ENCODE measurements around the gene PCDH15.

Gene PCDH15

DNA sequence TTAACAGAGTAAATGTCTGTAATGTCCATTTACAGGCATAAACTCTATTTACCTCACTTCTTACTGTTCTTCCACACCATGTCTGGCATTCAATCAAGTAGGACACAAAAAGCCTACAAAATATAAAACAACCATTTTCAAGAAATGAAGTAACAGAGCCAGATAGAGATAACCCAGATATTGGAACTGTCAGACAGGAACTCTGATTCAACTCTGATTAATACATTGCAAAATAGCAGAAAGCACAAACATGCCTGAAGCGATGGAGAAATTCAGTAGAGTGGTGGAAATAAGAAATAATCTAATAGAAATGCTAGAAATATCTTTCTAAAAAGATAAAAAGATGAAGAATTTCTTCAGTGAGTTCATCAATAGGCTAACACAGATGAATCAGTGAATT lies 964.4 kb downstream of the PCDH15 start:
- no peak for DNase-seq

DNA sequence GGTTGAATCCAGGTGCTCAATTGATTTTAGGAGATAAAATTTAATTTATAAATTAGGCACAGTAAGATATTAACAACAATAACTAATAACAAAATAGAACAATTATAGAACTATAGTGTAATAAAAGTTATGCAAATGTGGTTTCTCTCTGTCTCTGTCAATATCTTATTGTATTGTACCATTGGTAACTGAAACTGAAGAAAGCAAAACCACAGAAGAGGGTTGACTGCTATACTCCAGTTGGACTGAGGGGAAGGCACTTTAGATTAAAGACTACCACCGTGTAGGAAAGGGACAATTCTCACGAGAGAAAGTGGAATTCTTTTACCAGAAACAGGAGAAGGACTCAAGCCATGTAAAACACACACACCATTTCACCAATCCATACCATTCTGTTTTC lies 967.1 kb downstream of the PCDH15 start:
- DNase-seq = no peak

DNA sequence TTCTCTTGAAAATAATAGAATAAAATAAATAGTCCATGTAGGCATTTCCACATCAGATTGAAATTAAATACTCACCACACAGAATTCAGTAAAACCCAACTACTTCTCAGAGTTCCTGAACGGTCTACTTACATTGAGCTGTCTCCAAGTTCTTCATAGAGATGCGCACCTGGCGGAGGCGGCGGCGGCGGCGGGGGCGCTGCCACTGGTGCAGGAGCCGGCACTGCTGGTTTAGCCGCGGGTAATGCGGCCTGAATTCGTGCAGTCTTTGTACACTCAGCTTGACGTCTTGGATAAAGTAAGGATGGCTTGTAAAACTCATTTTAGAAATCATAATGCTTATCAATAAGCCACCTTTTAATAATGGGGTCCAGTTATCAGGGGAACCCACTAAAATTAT lies 973.8 kb downstream of the PCDH15 start:
- no peak for DNase-seq

DNA sequence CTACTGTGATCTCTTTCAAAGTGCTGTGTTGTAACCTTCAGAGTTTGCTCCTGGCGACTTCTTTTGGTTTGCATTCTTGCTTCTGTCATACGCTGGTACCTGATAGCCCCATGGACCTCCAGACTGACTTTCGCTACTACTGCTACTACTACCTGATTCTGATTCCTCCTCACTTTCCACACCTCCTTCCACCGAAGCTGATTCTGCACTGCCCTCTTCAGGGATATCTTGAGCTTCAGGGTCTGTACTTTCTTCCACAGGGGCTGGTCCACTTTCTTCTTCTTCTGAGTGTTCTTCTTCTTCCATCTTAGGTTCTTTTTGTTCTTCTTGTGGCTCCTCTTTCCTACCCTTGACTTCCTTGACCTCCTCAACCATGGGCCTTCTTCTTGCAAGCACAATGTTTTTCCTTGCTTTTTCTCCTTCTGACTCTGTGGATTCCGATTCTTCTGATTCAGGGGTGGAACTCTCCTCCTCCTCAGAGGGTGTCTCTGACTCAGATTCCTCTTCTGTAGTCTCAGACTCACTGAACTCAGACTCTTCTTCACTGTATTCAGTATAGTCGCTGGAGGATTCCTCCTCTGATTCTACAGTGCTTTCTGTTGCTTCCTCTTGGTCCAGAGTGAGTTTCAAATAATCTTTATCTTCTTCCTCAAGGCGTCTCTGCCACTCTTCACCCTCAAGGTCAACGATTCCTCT lies 992.2 kb downstream of the PCDH15 start:
- DNase-seq = no peak

DNA sequence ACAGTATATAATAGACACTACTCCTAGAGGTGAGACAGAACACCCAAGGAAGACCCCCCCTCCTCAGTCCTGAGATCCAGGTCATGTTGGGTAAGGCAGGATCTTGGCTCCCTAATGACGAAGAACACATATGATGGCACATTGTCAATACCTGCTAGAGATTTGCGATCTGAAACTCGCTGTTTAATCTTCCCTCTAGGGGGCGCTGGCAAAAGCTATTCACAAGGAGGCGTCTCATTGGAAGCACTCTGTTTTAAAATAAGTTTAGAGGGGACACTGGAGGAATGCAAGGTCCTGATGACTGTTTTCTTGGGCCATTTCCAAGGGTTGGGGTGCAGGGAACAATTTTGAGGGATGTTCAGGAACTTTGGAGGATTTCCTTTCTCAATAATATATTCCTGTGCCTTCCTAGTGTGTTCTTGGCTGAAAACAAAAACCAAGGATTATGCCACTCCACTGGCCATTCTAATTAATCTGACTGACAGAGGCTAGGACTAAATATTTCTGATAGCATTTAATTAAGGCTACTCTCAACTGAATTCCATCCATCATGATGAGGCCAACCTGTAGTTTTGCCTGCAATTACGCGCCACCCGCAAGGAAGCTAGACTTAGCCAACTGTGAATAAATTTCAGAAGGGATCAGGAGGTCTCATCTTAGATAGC lies 1014.7 kb downstream of the PCDH15 start:
- no peak for DNase-seq

DNA sequence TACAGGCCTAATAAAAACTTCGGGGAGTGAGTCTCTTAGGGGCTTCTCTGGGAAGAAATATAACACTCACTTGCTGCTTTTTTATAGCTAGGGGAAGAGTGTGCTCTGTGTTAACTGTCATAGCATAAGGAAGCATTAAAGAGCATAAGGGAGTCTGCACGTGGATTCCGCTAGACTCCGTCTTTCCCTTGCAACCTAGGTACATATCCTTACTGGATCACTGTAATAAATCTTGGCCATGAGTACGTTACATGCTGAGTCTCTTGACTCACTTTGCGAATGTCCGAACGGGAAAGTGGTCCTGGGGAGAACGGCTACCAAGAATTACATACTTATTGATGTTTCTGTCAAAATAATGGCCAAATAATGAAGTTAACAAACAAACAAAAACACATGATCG lies 1029.3 kb downstream of the PCDH15 start:
- no peak for DNase-seq

DNA sequence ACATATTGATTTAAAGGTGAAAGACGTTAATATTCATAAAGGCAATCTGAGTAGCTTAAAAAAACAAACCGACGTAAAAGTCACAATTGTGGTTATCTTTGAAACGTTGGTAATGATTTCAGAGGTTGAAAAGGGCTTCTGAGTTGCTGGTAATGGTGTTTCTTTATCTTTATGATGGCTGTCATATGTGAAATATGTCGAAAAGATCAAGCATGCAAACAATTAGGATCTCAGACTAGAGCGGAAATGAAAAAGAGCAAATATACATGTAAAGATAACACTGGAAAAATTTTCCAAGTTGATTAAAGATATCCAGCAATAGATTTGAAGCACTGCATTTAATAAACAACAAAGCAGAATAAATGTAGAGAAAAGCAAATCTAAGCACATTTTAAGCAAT lies 1030.1 kb downstream of the PCDH15 start:
- DNase-seq = no peak

DNA sequence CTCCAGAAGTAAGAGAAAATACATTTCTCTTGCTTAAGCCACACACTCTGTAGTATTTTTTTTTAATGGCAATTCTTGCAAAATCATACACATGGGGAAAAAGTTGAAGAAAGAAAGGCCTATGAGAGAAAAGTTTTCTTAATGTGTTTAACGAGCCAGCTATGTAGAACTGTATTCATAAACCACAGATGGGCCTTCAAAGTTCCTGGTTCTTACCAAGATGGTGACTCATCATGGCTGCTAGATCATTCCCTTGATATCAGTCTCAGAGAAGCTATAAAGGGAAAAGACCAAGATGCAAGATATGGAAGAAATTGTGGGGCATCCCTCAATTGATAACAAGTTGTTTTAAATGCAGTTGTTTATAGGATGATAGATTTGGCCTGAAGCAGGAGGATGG lies 1035.7 kb downstream of the PCDH15 start:
- DNase-seq = no peak

DNA sequence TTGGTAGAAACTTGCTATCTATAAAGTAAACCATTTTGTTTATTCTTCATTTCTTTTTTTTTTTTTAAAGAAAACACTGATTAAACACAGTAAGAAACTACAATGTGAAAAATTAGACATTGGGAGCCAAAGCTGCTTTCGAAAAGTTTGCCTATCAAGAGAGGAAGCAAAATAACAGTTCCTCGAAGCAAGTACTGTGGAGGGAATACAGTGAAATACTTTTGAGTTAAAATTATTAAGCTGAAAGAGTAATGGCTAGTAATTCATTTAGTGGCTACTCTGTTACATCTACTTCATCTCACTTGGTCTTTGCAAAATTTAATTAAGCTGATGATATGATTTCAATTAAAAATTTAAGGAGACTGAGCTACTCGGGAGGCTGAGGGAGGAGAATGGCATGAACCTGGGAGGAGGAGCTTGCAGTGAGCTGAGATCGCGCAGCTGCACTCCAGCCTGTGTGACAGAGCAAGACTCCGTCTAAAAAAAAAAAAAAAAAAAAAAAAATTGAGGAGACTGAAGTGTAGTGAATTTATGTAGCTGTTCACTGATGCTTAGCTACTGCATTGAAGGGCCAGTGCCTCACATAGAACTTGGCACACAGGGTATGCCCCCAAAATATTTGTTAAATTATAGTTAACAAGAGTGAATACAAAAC lies 1046.3 kb downstream of the PCDH15 start:
- no peak for DNase-seq

Measured in DMS79 treated with DMSO at 0.1 percent for 48 hours (cell line).